Measurements from ENCODE around the gene MTSS2.

Gene MTSS2

DNA sequence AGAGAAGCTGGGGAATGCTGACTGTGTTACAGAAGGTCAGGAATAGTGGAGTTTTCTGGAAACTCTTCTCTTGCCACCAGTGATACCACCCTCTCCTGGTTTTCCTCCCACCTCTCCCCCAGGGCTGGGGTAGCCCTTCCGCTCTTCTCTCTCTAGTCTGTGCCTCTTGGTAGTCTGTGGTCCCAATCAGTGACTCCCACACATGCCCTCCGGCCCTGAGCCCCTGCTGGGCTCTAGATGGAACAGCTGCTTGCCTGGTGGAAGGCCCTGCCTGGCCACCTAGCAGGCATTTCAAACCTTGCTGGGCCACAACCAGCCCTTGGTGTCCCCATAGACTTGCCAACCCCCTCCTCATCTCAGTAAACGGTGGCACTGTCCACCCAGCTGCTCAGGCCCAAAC, 15.2 kb upstream of the MTSS2 start:
- no peak overlapping the region for H3K27ac ChIP-seq (ENCODE audit: low read depth, low read length)
- peak overlapping the region in 1 of 5 donors; percentile 0 for H3K9ac ChIP-seq (ENCODE audit: low read length in 5 of 5)
- H3K4me1 ChIP-seq (ENCODE audit: control insufficient read depth in 5 of 5, insufficient read depth in 5 of 5, low read length in 5 of 5), result peaks cover 0 to 53% (median 28%) of the 10 kb centered on the region in 5 donors
- H3K27me3 ChIP-seq (ENCODE audit: control insufficient read depth in 5 of 5, insufficient read depth in 4 of 5, low read length in 5 of 5), result no peaks in the 10 kb centered on the region
- H3K36me3 ChIP-seq (ENCODE audit: control insufficient read depth in 5 of 5, insufficient read depth in 5 of 5, low read length in 5 of 5), result peaks cover 0 to 26% (median 10%) of the 10 kb centered on the region in 5 donors
- no peak overlapping the region for H3K4me3 ChIP-seq (ENCODE audit: low read depth in 1 of 5, low read length in 5 of 5)
- no peaks in the 10 kb centered on the region for H3K9me3 ChIP-seq (ENCODE audit: control insufficient read depth in 5 of 5, low read length in 5 of 5)

DNA sequence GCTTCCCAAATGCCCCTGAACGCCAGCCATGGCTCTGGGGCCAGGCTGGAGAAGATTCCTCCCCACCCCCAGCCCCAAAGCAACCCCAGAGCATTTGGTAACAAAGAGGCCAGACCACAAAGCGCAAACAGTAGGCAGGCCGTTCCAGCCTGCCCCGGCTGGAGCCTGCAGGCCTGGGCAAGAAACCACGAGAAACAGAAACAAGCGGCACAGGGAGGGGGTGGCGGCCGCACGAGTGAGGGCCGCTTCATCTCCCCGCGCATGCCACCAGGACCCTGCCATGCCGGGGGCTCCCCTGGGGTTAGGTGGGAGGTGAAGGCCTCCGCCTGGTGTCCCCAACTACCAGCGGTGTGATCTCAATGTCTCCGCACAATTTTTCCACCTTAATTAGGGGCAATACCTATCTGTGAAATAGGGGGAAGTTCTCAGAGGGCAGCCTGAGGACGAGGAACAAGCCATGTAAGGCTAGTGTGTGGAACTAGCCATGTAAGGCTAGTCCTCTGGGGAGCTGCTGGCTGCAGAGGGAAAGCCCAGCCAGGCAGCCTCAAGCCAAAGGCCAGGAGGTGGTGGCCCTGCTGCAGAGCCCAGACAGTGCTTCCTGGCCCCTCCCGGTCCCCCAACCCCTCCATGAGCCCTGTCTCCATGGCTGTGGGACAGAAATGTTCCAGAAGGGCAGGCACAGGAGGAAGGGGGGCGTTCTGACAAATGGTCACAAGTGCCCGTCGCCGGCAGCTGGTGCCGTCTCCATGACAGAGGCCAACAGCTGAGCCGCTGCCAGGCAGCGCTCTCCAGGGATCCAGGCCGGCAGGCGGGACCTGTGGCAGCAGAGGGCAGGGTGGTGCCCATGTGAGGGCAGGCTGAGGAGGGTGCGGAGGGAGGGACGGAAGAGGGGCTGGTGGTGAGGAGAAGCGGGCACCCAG, 14.5 kb upstream of the MTSS2 start:
- no peaks in the 10 kb centered on the region for H3K9me3 ChIP-seq (ENCODE audit: control insufficient read depth in 5 of 5, low read length in 5 of 5)
- peaks cover 5 to 60% (median 28%) of the 10 kb centered on the region in 5 donors for H3K4me1 ChIP-seq (ENCODE audit: control insufficient read depth in 5 of 5, insufficient read depth in 5 of 5, low read length in 5 of 5)
- H3K27me3 ChIP-seq (ENCODE audit: control insufficient read depth in 5 of 5, insufficient read depth in 4 of 5, low read length in 5 of 5), result no peaks in the 10 kb centered on the region
- peak overlapping the region in 2 of 5 donors; percentile 0 to 22 for H3K9ac ChIP-seq (ENCODE audit: low read length in 5 of 5)
- H3K36me3 ChIP-seq (ENCODE audit: control insufficient read depth in 5 of 5, insufficient read depth in 5 of 5, low read length in 5 of 5), result peaks cover 0 to 31% (median 10%) of the 10 kb centered on the region in 5 donors
- no peak overlapping the region for H3K27ac ChIP-seq (ENCODE audit: low read depth, low read length)
- H3K4me3 ChIP-seq (ENCODE audit: low read depth in 1 of 5, low read length in 5 of 5), result no peak overlapping the region

DNA sequence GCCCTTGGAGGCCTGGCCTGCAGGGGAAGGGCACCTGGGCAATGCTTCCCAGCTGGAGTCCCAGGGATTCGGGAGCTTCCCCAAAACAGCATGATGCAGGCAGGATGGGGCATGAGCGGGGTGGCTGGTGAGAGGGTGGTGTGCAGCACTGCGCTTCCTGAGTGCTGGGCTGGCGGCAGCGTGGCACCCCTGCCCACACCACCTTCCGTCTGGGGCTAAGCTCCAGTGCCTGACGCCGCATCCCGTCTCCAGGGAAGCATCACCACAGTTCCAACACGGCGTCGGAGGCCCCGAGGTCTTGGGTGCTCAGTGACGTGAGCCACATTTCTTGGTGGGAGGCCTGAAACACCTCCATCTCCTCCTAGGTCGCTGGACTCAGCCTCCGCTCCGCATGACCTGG, 13.8 kb upstream of the MTSS2 start:
- Histone ChIP-seq H3K27me3 (ENCODE audit: control insufficient read depth in 5 of 5, insufficient read depth in 4 of 5, low read length in 5 of 5) (no peaks in the 10 kb centered on the region), H3K4me3 (ENCODE audit: low read depth in 1 of 5, low read length in 5 of 5) (no peak overlapping the region), H3K9ac (ENCODE audit: low read length in 5 of 5) (no peak overlapping the region), H3K36me3 (ENCODE audit: control insufficient read depth in 5 of 5, insufficient read depth in 5 of 5, low read length in 5 of 5) (peaks cover 0 to 33% (median 10%) of the 10 kb centered on the region in 5 donors), H3K9me3 (ENCODE audit: control insufficient read depth in 5 of 5, low read length in 5 of 5) (no peaks in the 10 kb centered on the region), H3K4me1 (ENCODE audit: control insufficient read depth in 5 of 5, insufficient read depth in 5 of 5, low read length in 5 of 5) (peaks cover 5 to 66% (median 29%) of the 10 kb centered on the region in 5 donors), H3K27ac (ENCODE audit: low read depth, low read length) (no peak overlapping the region)

DNA sequence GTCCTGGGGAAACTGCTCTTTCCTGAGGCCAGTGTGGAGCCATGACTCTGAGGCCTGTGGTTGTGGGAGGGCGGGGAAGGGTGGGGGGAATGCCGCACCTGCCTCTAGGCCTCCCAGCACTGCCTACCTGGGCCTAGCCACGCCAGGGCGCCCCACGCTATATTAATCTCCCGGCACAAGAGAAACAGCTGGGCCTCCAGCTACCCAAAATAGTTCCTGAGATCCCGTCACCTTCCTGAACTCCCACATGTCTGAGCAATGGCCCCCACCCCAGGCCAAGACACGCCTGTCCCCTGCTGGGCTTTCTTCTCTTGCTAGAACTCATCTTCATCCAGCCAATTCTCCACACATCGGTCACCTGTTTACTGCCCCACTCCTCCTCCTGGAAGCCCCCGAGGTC, 13.0 kb upstream of the MTSS2 start:
- Histone ChIP-seq H3K9me3 (ENCODE audit: control insufficient read depth in 5 of 5, low read length in 5 of 5) (no peaks in the 10 kb centered on the region), H3K36me3 (ENCODE audit: control insufficient read depth in 5 of 5, insufficient read depth in 5 of 5, low read length in 5 of 5) (peaks cover 0 to 34% (median 12%) of the 10 kb centered on the region in 5 donors), H3K4me3 (ENCODE audit: low read depth in 1 of 5, low read length in 5 of 5) (no peak overlapping the region), H3K9ac (ENCODE audit: low read length in 5 of 5) (no peak overlapping the region), H3K4me1 (ENCODE audit: control insufficient read depth in 5 of 5, insufficient read depth in 5 of 5, low read length in 5 of 5) (peaks cover 5 to 74% (median 37%) of the 10 kb centered on the region in 5 donors), H3K27ac (ENCODE audit: low read depth, low read length) (no peak overlapping the region), H3K27me3 (ENCODE audit: control insufficient read depth in 5 of 5, insufficient read depth in 4 of 5, low read length in 5 of 5) (no peaks in the 10 kb centered on the region)

DNA sequence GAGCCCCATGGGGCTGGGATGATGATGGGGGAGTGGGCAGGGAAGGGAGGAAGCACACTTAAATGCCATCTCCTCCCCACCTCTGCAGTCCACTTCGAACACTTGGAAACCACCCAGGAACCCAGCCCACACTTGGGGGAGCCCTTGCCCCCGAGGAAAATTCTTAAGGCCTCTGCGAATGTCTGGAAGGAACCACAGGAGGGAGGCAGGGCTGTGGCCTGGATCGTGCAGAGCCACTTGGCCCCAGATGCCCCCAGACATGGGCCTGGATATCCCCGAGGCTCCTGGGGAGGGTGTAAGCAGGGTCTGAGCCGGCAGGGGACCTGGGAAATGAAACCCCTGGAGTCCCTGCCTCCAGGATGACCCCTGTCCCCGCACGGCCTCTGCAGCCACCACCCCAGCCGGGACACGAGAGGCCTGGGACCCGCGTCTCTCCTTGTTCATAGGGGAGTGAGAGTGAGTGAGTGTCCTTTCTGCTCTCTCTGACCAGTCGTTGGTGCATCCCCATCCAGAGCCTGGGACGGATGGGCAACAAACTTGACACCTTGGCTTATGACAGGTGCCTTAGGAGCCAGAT, 11.8 kb upstream of the MTSS2 start:
- peaks cover 0 to 42% (median 12%) of the 10 kb centered on the region in 5 donors for H3K36me3 ChIP-seq (ENCODE audit: control insufficient read depth in 5 of 5, insufficient read depth in 5 of 5, low read length in 5 of 5)
- H3K4me3 ChIP-seq (ENCODE audit: low read depth in 1 of 5, low read length in 5 of 5), result no peak overlapping the region
- H3K9ac ChIP-seq (ENCODE audit: low read length in 5 of 5), result no peak overlapping the region
- no peaks in the 10 kb centered on the region for H3K27me3 ChIP-seq (ENCODE audit: control insufficient read depth in 5 of 5, insufficient read depth in 4 of 5, low read length in 5 of 5)
- H3K9me3 ChIP-seq (ENCODE audit: control insufficient read depth in 5 of 5, low read length in 5 of 5), result no peaks in the 10 kb centered on the region
- no peak overlapping the region for H3K27ac ChIP-seq (ENCODE audit: low read depth, low read length)
- peaks cover 8 to 74% (median 45%) of the 10 kb centered on the region in 5 donors for H3K4me1 ChIP-seq (ENCODE audit: control insufficient read depth in 5 of 5, insufficient read depth in 5 of 5, low read length in 5 of 5)

DNA sequence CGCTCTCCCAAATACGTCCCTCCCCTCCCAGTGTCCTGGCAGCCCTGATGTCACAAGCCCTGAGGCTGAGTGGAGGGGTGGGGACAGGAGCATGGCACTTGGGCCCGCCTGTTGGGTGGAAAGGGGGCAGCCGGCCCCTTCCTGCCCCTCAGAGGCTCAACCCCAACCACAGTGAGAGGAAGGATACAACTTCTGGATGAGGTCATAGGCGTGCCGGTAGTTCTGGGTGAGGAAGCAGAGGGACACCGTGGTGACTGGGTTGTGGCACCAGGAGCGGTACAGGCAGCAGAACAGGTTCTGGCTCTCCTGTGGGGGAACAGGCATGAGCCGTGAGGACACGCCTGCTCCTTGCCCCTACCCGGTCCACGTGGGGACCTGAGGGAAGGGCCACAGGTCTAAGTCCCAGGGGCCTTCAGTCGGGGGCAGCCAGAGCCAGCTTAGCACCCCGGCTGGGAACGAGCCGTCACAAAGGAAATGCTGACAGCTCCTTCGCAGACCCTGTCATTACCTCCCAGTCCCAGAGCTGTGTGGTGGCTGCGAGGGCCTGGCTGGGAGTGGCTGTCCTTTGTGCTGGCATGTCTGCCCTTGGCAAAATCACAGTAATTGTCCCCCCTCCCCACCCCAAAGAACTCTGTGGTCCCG, 11.2 kb upstream of the MTSS2 start:
- no peaks in the 10 kb centered on the region for H3K9me3 ChIP-seq (ENCODE audit: control insufficient read depth in 5 of 5, low read length in 5 of 5)
- no peak overlapping the region for H3K4me3 ChIP-seq (ENCODE audit: low read depth in 1 of 5, low read length in 5 of 5)
- peaks cover 0 to 47% (median 12%) of the 10 kb centered on the region in 5 donors for H3K36me3 ChIP-seq (ENCODE audit: control insufficient read depth in 5 of 5, insufficient read depth in 5 of 5, low read length in 5 of 5)
- H3K27me3 ChIP-seq (ENCODE audit: control insufficient read depth in 5 of 5, insufficient read depth in 4 of 5, low read length in 5 of 5), result no peaks in the 10 kb centered on the region
- no peak overlapping the region for H3K27ac ChIP-seq (ENCODE audit: low read depth, low read length)
- peaks cover 10 to 77% (median 51%) of the 10 kb centered on the region in 5 donors for H3K4me1 ChIP-seq (ENCODE audit: control insufficient read depth in 5 of 5, insufficient read depth in 5 of 5, low read length in 5 of 5)
- H3K9ac ChIP-seq (ENCODE audit: low read length in 5 of 5), result no peak overlapping the region

DNA sequence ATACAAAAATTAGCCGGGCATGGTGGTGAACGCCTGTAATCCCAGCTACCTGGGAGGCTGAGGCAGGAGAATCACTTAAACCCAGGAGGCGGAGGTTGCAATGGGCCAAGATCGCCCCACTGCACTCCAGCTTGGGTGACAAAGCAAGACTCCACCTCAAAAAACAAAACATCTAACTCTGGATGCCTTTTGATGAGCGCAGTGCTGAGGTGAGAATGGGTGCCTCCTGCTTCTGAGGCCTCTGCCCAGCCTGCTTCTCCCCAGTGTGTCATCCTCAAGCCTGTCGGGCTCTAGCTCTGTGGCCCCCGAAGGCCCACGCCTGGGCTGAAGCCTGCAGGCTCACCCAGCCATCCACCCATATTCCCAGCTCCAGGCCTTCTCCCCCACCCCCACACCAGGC, 10.5 kb upstream of the MTSS2 start:
- no peaks in the 10 kb centered on the region for H3K9me3 ChIP-seq (ENCODE audit: control insufficient read depth in 5 of 5, low read length in 5 of 5)
- H3K36me3 ChIP-seq (ENCODE audit: control insufficient read depth in 5 of 5, insufficient read depth in 5 of 5, low read length in 5 of 5), result peaks cover 0 to 48% (median 12%) of the 10 kb centered on the region in 5 donors
- no peak overlapping the region for H3K27ac ChIP-seq (ENCODE audit: low read depth, low read length)
- H3K4me3 ChIP-seq (ENCODE audit: low read depth in 1 of 5, low read length in 5 of 5), result no peak overlapping the region
- H3K4me1 ChIP-seq (ENCODE audit: control insufficient read depth in 5 of 5, insufficient read depth in 5 of 5, low read length in 5 of 5), result peaks cover 14 to 81% (median 56%) of the 10 kb centered on the region in 5 donors
- H3K27me3 ChIP-seq (ENCODE audit: control insufficient read depth in 5 of 5, insufficient read depth in 4 of 5, low read length in 5 of 5), result no peaks in the 10 kb centered on the region
- H3K9ac ChIP-seq (ENCODE audit: low read length in 5 of 5), result no peak overlapping the region

DNA sequence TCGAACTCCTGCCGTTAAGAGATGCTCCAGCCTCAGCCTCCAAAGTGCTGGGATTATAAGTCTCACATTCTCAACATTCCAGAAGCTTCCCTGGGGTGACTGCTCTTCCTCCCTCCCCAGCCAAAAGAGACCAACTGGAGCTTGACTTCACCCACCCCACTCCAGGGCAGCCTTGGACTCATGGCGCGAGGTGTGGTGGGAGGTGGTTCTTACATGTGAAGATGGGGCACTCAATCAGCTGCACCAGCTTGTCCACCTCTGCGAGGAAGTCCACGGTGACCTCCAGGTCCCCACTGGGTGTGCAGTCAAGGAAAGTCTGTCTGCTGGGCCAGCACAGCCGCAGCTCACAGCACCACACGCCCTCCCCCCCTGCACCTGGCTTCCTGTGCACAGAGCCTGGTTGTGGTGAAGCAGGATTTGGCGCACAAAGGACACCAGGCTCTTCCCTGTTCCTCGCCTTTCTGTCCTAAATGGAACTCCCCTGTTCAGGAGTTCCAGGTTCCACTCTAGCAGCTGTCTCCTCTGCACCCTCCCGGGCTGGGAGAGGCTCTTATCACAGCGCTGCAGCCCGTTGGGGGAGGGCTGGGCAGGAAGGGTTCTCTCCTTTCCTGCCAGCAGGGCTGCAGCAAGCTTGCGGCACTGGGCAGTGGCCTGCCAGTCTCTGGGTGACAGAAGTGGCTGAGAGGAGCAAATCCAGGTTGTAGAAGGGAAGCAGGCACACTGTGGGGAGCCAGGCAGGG, 9.6 kb upstream of the MTSS2 start:
- Histone ChIP-seq H3K36me3 (ENCODE audit: control insufficient read depth in 5 of 5, insufficient read depth in 5 of 5, low read length in 5 of 5) (peaks cover 0 to 48% (median 12%) of the 10 kb centered on the region in 5 donors), H3K9me3 (ENCODE audit: control insufficient read depth in 5 of 5, low read length in 5 of 5) (no peaks in the 10 kb centered on the region), H3K4me3 (ENCODE audit: low read depth in 1 of 5, low read length in 5 of 5) (no peak overlapping the region), H3K4me1 (ENCODE audit: control insufficient read depth in 5 of 5, insufficient read depth in 5 of 5, low read length in 5 of 5) (peaks cover 20 to 81% (median 56%) of the 10 kb centered on the region in 5 donors), H3K9ac (ENCODE audit: low read length in 5 of 5) (no peak overlapping the region), H3K27me3 (ENCODE audit: control insufficient read depth in 5 of 5, insufficient read depth in 4 of 5, low read length in 5 of 5) (no peaks in the 10 kb centered on the region), H3K27ac (ENCODE audit: low read depth, low read length) (no peak overlapping the region)

DNA sequence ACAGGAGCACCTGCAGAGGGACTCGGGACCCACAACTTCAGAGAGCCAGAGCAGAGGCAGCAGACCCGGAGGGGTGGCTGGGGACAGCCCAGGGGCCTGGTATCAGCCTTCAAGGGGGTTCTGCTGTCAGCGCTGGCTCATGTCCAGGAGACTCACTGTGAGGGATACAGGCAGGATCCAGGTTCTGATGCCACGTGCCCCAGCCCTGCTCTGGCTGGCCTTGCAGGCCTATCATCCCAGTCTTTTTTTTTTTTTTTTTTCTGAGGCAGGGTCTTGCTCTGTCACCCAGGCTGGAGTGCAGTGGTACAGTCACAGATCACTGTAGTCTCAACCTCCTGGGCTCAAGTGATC, 9.0 kb upstream of the MTSS2 start:
- Histone ChIP-seq H3K4me1 (ENCODE audit: control insufficient read depth in 5 of 5, insufficient read depth in 5 of 5, low read length in 5 of 5) (peaks cover 21 to 81% (median 55%) of the 10 kb centered on the region in 5 donors), H3K36me3 (ENCODE audit: control insufficient read depth in 5 of 5, insufficient read depth in 5 of 5, low read length in 5 of 5) (peaks cover 0 to 48% (median 12%) of the 10 kb centered on the region in 5 donors), H3K27me3 (ENCODE audit: control insufficient read depth in 5 of 5, insufficient read depth in 4 of 5, low read length in 5 of 5) (no peaks in the 10 kb centered on the region), H3K4me3 (ENCODE audit: low read depth in 1 of 5, low read length in 5 of 5) (no peak overlapping the region), H3K9ac (ENCODE audit: low read length in 5 of 5) (no peak overlapping the region), H3K27ac (ENCODE audit: low read depth, low read length) (no peak overlapping the region), H3K9me3 (ENCODE audit: control insufficient read depth in 5 of 5, low read length in 5 of 5) (no peaks in the 10 kb centered on the region)

All from subcutaneous abdominal adipose tissue (tissue), 5 donors.